SK-N-MC (cell line): ENCODE measurements around the gene CPT1B.

Source experiments
- EZH2 ChIP-seq: fragments of 200-600 bp; sonication (generic); IDR thresholded peaks from one replicate; pipeline ENCODE4 v1.6.1; 2017; ENCODE audit warnings: antibody characterized with exemption
- FOXP2 ChIP-seq: optimal IDR thresholded peaks from 2 replicates; pipeline ENCODE3; 2011; ENCODE audit warnings: mild to moderate bottlenecking, moderate library complexity; ENCODE audit not compliant: insufficient read depth; ENCODE audit errors: extremely low read length, control extremely low read depth
- POLR2AphosphoS5 ChIP-seq: IDR thresholded peaks from 2 replicates; pipeline ENCODE4 v1.6.1; 2012; ENCODE audit warnings: mild to moderate bottlenecking, low read depth, low read length, borderline replicate concordance

GRCh38 chr22:50546326-50547262 is 31.6 kb downstream of the CPT1B start:
- no peak for TF ChIP-seq EZH2
- TF ChIP-seq POLR2AphosphoS5: no peak
- TF ChIP-seq FOXP2: no peak
